Cerebellar nuclear complex (tissue), 1 donor: Measurements from ENCODE around the gene SSBP2.
"Not testable (repeated sequence)": the region's sequence is repeated elsewhere in the genome, so short reads cannot be mapped to it uniquely, and the experiment has no call there.

ENCODE experiments used
- DNase-seq, 2 experiments: peaks; one replicate each; lab custom pipeline; 2025; lab: John Stamatoyannopoulos, UW

Gene SSBP2

GRCh38 chr5:81428446-81428845, 322.5 kb downstream of the SSBP2 start:
- no peak for DNase-seq

GRCh38 chr5:81427566-81427965, 323.3 kb downstream of the SSBP2 start:
- DNase-seq = no peak

- DNase-seq = no peak
These were observed 324.4 kb downstream of the SSBP2 start for GRCh38 chr5:81426359-81427030.

GRCh38 chr5:81425569-81425968, 325.3 kb downstream of the SSBP2 start:
- peak in 1 of 2 experiments; percentile 22 for DNase-seq

- no peak for DNase-seq
These were observed 326.2 kb downstream of the SSBP2 start for GRCh38 chr5:81424728-81425127.

GRCh38 chr5:81422671-81423070, 328.2 kb downstream of the SSBP2 start:
- no peak for DNase-seq

- no peak for DNase-seq
These were observed 330.7 kb downstream of the SSBP2 start for GRCh38 chr5:81420039-81420667.

GRCh38 chr5:81418606-81419005, 332.3 kb downstream of the SSBP2 start:
- no peak for DNase-seq

- no peak for DNase-seq
These were observed 333.8 kb downstream of the SSBP2 start for GRCh38 chr5:81417052-81417451.

- DNase-seq = no peak
These were observed 341.0 kb downstream of the SSBP2 start for GRCh38 chr5:81409896-81410295.

- no peak for DNase-seq
These were observed 341.5 kb downstream of the SSBP2 start for GRCh38 chr5:81409361-81409760.

GRCh38 chr5:81408496-81408895, 342.4 kb downstream of the SSBP2 start:
- no peak for DNase-seq

- not testable (repeated sequence) for DNase-seq
These were observed 343.1 kb downstream of the SSBP2 start for GRCh38 chr5:81407811-81408210.

- no peak for DNase-seq
These were observed 345.6 kb downstream of the SSBP2 start for GRCh38 chr5:81405126-81405891.

GRCh38 chr5:81402192-81402930, 348.5 kb downstream of the SSBP2 start:
- no peak for DNase-seq

GRCh38 chr5:81401266-81401665, 349.6 kb downstream of the SSBP2 start:
- DNase-seq = no peak

- DNase-seq = no peak
These were observed 350.5 kb downstream of the SSBP2 start for GRCh38 chr5:81400375-81400774.

- no peak for DNase-seq
These were observed 352.2 kb downstream of the SSBP2 start for GRCh38 chr5:81398741-81399140.

- no peak for DNase-seq
These were observed 353.7 kb downstream of the SSBP2 start for GRCh38 chr5:81397176-81397575.

GRCh38 chr5:81395262-81395661, 355.6 kb downstream of the SSBP2 start:
- DNase-seq = no peak

- no peak for DNase-seq
These were observed 356.8 kb downstream of the SSBP2 start, which contains the start of gene ACOT12 for GRCh38 chr5:81393783-81394718. TSS of gene ACOT12 (minus strand) at chr5:81394134. CDS start at chr5:81394114, 20 bp downstream.
